Ovary (tissue), 9 donors: Measurements from ENCODE around the gene GABBR2. TPM values are rescaled to one million over a fixed set of nuclear protein-coding genes. Genes with fewer than 3 reads are reported as not detected.

Source experiments
- DNase-seq, 5 donors: peaks; one replicate each; pipeline ENCODE4 v3.0.0-alpha.2; 2019 to 2020
- H3K27ac ChIP-seq, 2 donors: fragments of 200-600 bp; one replicate each; pipeline versions ENCODE4 v1.5.1 to v1.8.0; 2019 to 2022
- H3K27me3 ChIP-seq: fragments of 200-600 bp; one replicate; pipeline ENCODE4 v1.8.0; 2022
- H3K36me3 ChIP-seq: fragments of 200-600 bp; sonication (generic); one replicate; pipeline ENCODE4 v1.5.1; 2019
- H3K4me1 ChIP-seq: one replicate; pipeline ENCODE4 v1.8.1; 2013; ENCODE audit warnings: mild to moderate bottlenecking, moderate library complexity; ENCODE audit not compliant: insufficient read depth
- H3K4me3 ChIP-seq: fragments of 200-600 bp; sonication (generic); one replicate; pipeline ENCODE4 v1.5.1; 2017
- H3K9me3 ChIP-seq, 2 donors: fragments of 200-600 bp in 1 of 2; sonication (generic) in 1 of 2; one replicate each; pipeline versions ENCODE4 v1.5.1 to v1.8.1; 2013 to 2019; ENCODE audit warnings: mild to moderate bottlenecking in 1 of 2, moderate library complexity in 1 of 2
- CTCF ChIP-seq, 3 donors: fragments of 450-650 bp in 2 of 3; fragments of 200-600 bp in 1 of 3; IDR thresholded peaks; one replicate each; pipeline versions ENCODE4 v1.5.1 to v1.8.0; 2016 to 2022; ENCODE audit warnings: antibody characterized with exemption in 3 of 3, mild to moderate bottlenecking in 1 of 3
- EP300 ChIP-seq: sonication (generic); formaldehyde crosslinking; IDR thresholded peaks from one replicate; pipeline ENCODE4 v1.6.1; 2017; ENCODE audit warnings: antibody characterized with exemption
- POLR2A ChIP-seq: fragments of 450-650 bp; IDR thresholded peaks from one replicate; pipeline ENCODE4 v1.6.1; 2017; ENCODE audit warnings: antibody characterized with exemption, mild to moderate bottlenecking, moderate library complexity
- WGBS, 3 donors: extraction: QIAGEN DNeasy Blood & Tissue Kit in 1 of 3; methylation state at CpG; one replicate each; pipeline versions ENCODE4 v1.1.5 to v1.1.7; 2013 to 2017; 5-methylcytosine and 5-hydroxymethylcytosine counted together
- intact Hi-C, 4 donors: fragments of 100-400 bp; cut with DNase I; formaldehyde crosslinking; loops; one replicate each; pipeline versions ENCODE4 v1.11.0 to v1.15.1; 2022 to 2023
- polyA plus RNA-seq, 2 donors: library from polyadenylated mRNA; stranded (reverse); fragments of 200-250 nt in 1 of 2; fragments of 350-450 nt in 1 of 2; fragmentation: Illumina TruSeq in 1 of 2; extraction: RNeasy Lipid Tissue Mini Kit (QIAGEN cat#74804) in 1 of 2; gene quantifications; one replicate each; pipeline ENCODE4 v1.2.3, GENCODE V29; 2013 to 2014
- total RNA-seq, 7 donors: library from RNA; depleted of rRNA in 2 of 7; stranded (reverse); fragments of >200 nt in 2 of 7; fragmentation: NEBNext Ultra II Directional in 3 of 7; extraction: Animal tissue kit (Norgen Biotek cat#: 25700) in 3 of 7; gene quantifications; one replicate each; pipeline versions ENCODE4 v1.1.0 to v1.2.4, GENCODE V29; 2016 to 2023
- donor health status: DM: no; HTN: no; CAD: no; lungs with moderate emphysema.
- donor health status: DM: no; HTN: no; CAD: no.
- donor health status: Bipolar disorder and iron deficiency.
- donor health status: DM: yes; HTN: yes; CAD: no.
- donor health status: DM: no; HTN: no; CAD: no.
- donor health status: DM: yes; HTN: yes; CAD: no.

GABBR2 gene
- total and polyA plus RNA-seq, 9 donors, result 0.05 to 0.30 (median 0.22) TPM; not detected in 6

DNA sequence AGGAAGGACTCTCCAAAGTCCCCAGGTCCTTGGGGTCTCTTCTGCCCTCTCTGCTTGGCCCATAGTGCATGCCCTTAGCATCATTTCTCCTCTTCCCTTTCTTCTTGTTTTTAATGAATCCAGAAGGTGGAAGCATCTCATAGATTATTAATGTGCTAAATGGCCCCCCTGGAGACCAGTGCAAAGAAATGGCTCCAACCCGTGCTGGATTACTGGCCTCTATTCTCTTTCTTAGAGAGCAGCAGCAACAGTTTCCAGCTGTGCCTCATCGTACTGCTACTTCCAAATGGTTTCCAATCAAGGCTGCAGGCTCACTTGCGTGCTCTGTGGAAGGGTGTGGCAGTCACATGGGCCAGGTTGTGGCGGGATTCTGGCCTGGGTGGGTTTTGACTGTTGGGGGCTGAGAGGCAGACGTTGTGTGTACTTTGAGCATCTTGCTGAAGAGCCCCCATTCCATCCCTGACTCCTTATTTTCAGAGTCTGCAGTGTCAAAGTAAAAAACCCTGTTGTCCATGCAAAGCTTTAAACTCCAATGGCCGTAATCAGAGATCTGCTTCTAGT, 139.7 kb downstream of the GABBR2 start:
- no peak for DNase-seq
- TF ChIP-seq POLR2A, result no peak
- TF ChIP-seq EP300, result no peak
- no peak for TF ChIP-seq CTCF (IDR thresholded peaks at IDR 0.05)
- H3K27me3 ChIP-seq, result no peaks in the 10 kb centered on the region
- H3K4me3 ChIP-seq, result no peak overlapping the region
- intact Hi-C loops, result no loop called here
- H3K4me1 ChIP-seq, result no peaks in the 10 kb centered on the region
- no peak overlapping the region for H3K27ac ChIP-seq
- 56 to 65% (median 65%) methylated on average over 6 of the region's 6 CpGs for WGBS, 3 donors
- no peaks in the 10 kb centered on the region for H3K36me3 ChIP-seq
- no peaks in the 10 kb centered on the region for H3K9me3 ChIP-seq

- whole genome bisulfite sequencing, 3 donors, result 61 to 69% (median 68%) methylated on average over 4 of the region's 4 CpGs
- no peaks in the 10 kb centered on the region for H3K9me3 ChIP-seq
- intact Hi-C loops, result no loop called here
- H3K4me1 ChIP-seq, result no peaks in the 10 kb centered on the region
- no peaks in the 10 kb centered on the region for H3K36me3 ChIP-seq
- no peak for TF ChIP-seq CTCF (IDR thresholded peaks at IDR 0.05)
- no peak for TF ChIP-seq POLR2A
- TF ChIP-seq EP300, result no peak
- no peak overlapping the region for H3K4me3 ChIP-seq
- no peak for DNase-seq
- no peaks in the 10 kb centered on the region for H3K27me3 ChIP-seq
- H3K27ac ChIP-seq, result no peak overlapping the region
Observed at GRCh38 chr9:98568234-98568908, 140.4 kb downstream of the GABBR2 start.

DNA sequence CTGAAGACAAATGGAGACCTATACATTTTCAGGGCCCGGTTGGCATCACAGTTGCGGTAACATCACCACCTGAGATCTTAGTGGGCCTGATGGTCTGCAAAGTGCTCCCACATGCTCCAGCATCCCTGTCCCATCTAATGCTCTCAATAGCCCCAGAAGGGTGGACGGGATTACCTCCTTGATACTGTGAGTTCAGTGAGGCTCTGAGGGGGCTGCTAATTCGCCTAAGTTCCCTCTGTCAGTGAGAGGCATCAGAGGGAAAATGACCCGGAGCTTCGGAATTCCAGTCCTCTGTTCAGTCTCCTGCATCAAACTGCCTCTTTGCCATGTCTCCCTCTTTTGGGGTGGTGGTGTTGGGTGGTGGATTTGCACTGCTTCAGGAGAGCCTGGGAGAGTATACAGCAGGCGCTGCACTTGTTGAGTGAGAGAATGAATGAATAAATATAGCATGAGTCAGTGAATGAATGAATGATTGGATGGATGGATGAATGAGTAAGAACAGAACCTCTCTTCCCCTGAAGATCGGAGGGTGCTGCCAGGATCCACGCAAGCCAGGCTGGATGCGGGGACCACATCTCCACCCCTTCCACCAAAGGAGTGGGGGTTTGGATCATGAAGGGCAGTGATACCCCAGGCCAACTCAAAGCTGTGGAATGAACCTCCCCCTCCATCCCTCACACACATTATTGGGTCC, 141.0 kb downstream of the GABBR2 start:
- H3K27me3 ChIP-seq, result no peaks in the 10 kb centered on the region
- no peaks in the 10 kb centered on the region for H3K36me3 ChIP-seq
- 78 to 86% (median 84%) methylated on average over 10 of the region's 10 CpGs for WGBS, 3 donors
- DNase-seq, result no peak
- H3K4me3 ChIP-seq, result no peak overlapping the region
- H3K27ac ChIP-seq, result no peak overlapping the region
- intact Hi-C loops, result no loop called here
- TF ChIP-seq POLR2A (no peak), CTCF (IDR thresholded peaks at IDR 0.05) (no peak), EP300 (no peak)
- H3K4me1 ChIP-seq, result no peaks in the 10 kb centered on the region
- H3K9me3 ChIP-seq, result no peaks in the 10 kb centered on the region

DNA sequence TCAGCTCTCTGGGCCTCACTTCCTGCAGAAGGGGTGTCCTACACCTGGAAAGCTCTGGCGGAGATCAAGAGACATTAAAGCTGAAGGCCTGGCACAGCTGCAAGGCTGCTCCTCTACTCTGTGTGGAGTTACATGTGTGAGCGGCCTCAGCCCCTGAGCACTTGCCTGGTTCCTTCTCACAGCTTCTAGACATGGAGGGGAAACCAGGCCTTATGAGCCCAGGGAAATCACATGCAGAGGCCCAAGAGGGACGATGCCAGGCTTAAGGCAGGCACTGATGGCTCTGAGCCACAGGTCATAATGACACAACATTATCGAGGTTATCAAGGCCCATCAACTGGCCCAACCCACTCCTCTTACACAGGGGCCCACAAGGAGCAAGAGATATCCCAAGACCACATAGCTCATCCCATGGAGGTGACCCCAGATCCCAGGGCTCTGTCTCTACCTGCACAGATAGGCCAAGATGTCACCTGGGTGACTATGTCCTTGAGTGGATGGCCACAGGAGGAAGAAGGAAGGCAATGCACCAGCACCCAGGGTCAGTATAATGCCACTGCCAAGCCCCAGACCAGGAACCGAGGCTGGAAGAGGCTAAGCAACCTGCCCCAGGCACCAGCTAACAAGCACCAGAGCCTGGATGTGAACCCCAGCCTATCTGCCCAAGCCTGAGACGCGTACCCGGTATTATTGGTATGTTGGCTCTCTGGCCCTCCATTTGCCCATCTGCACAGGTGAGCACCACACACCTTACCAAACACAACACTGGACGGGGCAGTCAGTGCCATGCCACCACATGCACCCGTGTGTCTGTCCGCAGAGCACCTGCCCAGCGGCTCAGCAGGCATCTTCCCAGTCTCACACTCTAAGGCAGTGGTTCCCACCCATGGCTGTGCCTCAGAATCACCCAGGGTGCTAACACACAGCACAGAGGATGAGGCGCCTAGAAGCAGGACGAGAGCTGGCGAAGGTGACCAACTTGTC, 143.3 kb downstream of the GABBR2 start:
- WGBS, 3 donors, result 91 to 93% (median 92%) methylated on average over 15 of the region's 15 CpGs
- intact Hi-C loops, result no loop called here
- TF ChIP-seq CTCF (IDR thresholded peaks at IDR 0.05) (no peak), POLR2A (no peak), EP300 (no peak)

More for the DNA sequence above, 143.3 kb downstream of the GABBR2 start:
- H3K36me3 ChIP-seq, result no peaks in the 10 kb centered on the region
- no peak overlapping the region for H3K27ac ChIP-seq
- H3K4me1 ChIP-seq, result no peaks in the 10 kb centered on the region
- H3K9me3 ChIP-seq, result no peaks in the 10 kb centered on the region
- H3K4me3 ChIP-seq, result no peak overlapping the region
- peaks cover 2% of the 10 kb centered on the region for H3K27me3 ChIP-seq
- no peak for DNase-seq
